Peyer's patch (tissue), 4 donors: Measurements from ENCODE around the gene C4orf51.

Experiments used
- CTCF ChIP-seq, 6 experiments: fragments of 450-650 bp in 4 of 6; fragments of 200-600 bp in 2 of 6; sonication (generic) in 1 of 6; IDR thresholded peaks; one replicate each; pipeline ENCODE4 v1.5.1; 2017 to 2019; ENCODE audit warnings: antibody characterized with exemption in 6 of 6, mild to moderate bottlenecking in 3 of 6, moderate library complexity in 1 of 6
- POLR2A ChIP-seq, 2 donors: fragments of 450-650 bp; IDR thresholded peaks; one replicate each; pipeline ENCODE4 v1.5.1; 2017; ENCODE audit warnings: antibody characterized with exemption in 2 of 2, mild to moderate bottlenecking in 2 of 2, moderate library complexity in 2 of 2

GRCh38 chr4:145739845-145740244 is 59.9 kb downstream of the C4orf51 start:
- no peak for TF ChIP-seq CTCF (IDR thresholded peaks at IDR 0.05)
- no peak for TF ChIP-seq POLR2A (IDR thresholded peaks at IDR 0.05)
